ENCODE data around the gene SCAP. TPM values are rescaled to one million over a fixed set of nuclear protein-coding genes. Genes with fewer than 3 reads are reported as not detected.

Gene SCAP
- total and polyA plus RNA-seq, 2 of the 13 experiments (the other 11 are each of a cell fraction or from before 2014, with no cell fraction given) = 40.4 to 53.3 TPM

DNA sequence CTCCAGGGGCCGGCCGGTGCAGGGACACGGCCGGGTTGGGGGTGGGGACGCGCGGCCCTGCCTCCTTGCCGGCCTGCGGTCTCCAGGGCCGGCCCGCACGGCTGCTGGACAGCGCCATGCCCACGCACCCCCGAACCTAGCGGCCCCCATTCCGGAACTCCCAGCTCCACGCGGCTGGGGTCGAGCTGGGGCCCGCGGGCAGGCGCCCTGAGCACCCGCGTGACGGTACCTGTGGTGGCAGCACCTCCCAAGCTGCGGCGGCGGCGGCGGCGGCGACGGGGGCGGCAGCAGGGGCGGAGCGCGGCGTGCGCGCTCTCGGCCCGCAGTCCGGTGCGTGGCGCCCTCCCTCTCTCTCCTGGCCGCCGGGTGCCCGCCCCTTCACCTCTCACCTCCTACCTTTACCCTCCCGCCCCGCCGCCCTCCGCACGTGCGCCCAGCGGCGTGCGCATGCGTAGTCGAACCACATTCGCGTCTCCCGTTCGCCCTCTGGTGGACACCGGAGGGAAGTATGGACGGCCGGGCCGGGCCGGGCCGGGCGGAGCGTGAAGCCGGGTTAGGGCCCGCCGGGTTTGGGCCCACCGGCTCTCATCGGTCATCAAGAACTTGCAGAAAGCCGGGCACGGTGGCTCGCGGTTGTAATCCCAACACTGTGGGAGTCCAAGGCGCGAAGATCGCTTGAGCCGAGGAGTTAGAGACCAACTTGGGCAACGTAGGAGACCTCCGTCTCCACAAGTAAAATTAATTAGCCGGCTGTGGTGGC lies at the start of gene SCAP (continued):
- TF ChIP-seq, protein P1, sequence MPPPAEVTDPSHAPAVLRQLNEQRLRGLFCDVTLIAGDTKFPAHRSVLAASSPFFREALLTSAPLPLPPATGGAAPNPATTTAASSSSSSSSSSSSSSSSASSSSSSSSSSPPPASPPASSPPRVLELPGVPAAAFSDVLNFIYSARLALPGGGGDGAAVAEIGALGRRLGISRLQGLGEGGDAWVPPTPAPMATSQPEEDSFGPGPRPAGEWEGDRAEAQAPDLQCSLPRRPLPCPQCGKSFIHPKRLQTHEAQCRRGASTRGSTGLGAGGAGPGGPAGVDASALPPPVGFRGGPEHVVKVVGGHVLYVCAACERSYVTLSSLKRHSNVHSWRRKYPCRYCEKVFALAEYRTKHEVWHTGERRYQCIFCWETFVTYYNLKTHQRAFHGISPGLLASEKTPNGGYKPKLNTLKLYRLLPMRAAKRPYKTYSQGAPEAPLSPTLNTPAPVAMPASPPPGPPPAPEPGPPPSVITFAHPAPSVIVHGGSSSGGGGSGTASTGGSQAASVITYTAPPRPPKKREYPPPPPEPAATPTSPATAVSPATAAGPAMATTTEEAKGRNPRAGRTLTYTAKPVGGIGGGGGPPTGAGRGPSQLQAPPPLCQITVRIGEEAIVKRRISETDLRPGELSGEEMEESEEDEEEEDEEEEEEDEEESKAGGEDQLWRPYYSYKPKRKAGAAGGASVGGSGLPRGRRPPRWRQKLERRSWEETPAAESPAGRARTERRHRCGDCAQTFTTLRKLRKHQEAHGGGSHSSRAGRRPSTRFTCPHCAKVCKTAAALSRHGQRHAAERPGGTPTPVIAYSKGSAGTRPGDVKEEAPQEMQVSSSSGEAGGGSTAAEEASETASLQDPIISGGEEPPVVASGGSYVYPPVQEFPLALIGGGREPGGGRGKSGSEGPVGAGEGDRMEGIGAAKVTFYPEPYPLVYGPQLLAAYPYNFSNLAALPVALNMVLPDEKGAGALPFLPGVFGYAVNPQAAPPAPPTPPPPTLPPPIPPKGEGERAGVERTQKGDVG (CRISPR knock-in tag; IDR thresholded peaks at IDR 0.05; ENCODE audit: borderline replicate concordance) = no peak
- TF ChIP-seq TBP (CRISPR knock-in tag; IDR thresholded peaks at IDR 0.05) (no peak), SP140L (CRISPR knock-in tag; IDR thresholded peaks at IDR 0.05; ENCODE audit: borderline replicate concordance) (no peak), HIVEP1 (CRISPR knock-in tag; IDR thresholded peaks at IDR 0.05) (no peak; the same call in 1 of the 2 replicates), ZNF343 (CRISPR knock-in tag; IDR thresholded peaks at IDR 0.05) (no peak), CBX2 (IDR thresholded peaks at IDR 0.05; ENCODE audit: low read depth, low read length) (no peak), CBX2 (CRISPR knock-in tag; IDR thresholded peaks at IDR 0.05; ENCODE audit: low read depth) (peak; percentile 40; the same call in 1 of the 2 replicates), ZNF263 (CRISPR knock-in tag; IDR thresholded peaks at IDR 0.05) (no peak), ZNF549 (CRISPR knock-in tag; IDR thresholded peaks at IDR 0.05) (no peak), KLF12 (CRISPR knock-in tag; IDR thresholded peaks at IDR 0.05; ENCODE audit: borderline replicate concordance) (no peak), MEIS1 (CRISPR knock-in tag; IDR thresholded peaks at IDR 0.05; ENCODE audit: borderline replicate concordance) (no peak), ZNF766 (CRISPR knock-in tag; IDR thresholded peaks at IDR 0.05; ENCODE audit: borderline replicate concordance) (no peak), ZNF569 (CRISPR knock-in tag; IDR thresholded peaks at IDR 0.05; ENCODE audit: borderline replicate concordance) (no peak), WIZ (CRISPR knock-in tag; IDR thresholded peaks at IDR 0.05) (no peak), PAX8 (CRISPR knock-in tag; IDR thresholded peaks at IDR 0.05; ENCODE audit: borderline replicate concordance) (no peak), NFE2 (CRISPR knock-in tag; IDR thresholded peaks at IDR 0.05) (no peak), CHD2 (IDR thresholded peaks at IDR 0.05; ENCODE audit: low read depth, low read length) (peak; percentile 75)
- TF ChIP-seq, protein P2, sequence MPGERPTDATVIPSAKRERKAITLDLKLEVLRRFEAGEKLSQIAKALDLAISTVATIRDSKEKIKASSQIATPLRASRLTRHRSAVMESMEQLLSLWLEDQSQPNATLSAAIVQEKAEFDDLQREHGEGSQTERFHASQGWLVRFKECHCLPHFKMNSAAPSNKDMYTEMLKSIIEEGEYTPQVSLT (CRISPR knock-in tag; IDR thresholded peaks at IDR 0.05; ENCODE audit: borderline replicate concordance, low read depth) = peak; percentile 61; the same call in 1 of the 2 replicates
- TF ChIP-seq, protein P3, sequence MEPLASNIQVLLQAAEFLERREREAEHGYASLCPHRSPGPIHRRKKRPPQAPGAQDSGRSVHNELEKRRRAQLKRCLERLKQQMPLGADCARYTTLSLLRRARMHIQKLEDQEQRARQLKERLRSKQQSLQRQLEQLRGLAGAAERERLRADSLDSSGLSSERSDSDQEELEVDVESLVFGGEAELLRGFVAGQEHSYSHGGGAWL (CRISPR knock-in tag; IDR thresholded peaks at IDR 0.05) = peak; percentile 85
- TF ChIP-seq, protein P4, sequence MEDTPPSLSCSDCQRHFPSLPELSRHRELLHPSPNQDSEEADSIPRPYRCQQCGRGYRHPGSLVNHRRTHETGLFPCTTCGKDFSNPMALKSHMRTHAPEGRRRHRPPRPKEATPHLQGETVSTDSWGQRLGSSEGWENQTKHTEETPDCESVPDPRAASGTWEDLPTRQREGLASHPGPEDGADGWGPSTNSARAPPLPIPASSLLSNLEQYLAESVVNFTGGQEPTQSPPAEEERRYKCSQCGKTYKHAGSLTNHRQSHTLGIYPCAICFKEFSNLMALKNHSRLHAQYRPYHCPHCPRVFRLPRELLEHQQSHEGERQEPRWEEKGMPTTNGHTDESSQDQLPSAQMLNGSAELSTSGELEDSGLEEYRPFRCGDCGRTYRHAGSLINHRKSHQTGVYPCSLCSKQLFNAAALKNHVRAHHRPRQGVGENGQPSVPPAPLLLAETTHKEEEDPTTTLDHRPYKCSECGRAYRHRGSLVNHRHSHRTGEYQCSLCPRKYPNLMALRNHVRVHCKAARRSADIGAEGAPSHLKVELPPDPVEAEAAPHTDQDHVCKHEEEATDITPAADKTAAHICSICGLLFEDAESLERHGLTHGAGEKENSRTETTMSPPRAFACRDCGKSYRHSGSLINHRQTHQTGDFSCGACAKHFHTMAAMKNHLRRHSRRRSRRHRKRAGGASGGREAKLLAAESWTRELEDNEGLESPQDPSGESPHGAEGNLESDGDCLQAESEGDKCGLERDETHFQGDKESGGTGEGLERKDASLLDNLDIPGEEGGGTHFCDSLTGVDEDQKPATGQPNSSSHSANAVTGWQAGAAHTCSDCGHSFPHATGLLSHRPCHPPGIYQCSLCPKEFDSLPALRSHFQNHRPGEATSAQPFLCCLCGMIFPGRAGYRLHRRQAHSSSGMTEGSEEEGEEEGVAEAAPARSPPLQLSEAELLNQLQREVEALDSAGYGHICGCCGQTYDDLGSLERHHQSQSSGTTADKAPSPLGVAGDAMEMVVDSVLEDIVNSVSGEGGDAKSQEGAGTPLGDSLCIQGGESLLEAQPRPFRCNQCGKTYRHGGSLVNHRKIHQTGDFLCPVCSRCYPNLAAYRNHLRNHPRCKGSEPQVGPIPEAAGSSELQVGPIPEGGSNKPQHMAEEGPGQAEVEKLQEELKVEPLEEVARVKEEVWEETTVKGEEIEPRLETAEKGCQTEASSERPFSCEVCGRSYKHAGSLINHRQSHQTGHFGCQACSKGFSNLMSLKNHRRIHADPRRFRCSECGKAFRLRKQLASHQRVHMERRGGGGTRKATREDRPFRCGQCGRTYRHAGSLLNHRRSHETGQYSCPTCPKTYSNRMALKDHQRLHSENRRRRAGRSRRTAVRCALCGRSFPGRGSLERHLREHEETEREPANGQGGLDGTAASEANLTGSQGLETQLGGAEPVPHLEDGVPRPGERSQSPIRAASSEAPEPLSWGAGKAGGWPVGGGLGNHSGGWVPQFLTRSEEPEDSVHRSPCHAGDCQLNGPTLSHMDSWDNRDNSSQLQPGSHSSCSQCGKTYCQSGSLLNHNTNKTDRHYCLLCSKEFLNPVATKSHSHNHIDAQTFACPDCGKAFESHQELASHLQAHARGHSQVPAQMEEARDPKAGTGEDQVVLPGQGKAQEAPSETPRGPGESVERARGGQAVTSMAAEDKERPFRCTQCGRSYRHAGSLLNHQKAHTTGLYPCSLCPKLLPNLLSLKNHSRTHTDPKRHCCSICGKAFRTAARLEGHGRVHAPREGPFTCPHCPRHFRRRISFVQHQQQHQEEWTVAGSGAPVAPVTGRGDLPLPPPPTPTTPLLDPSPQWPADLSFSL (CRISPR knock-in tag; IDR thresholded peaks at IDR 0.05) = no peak

All from HepG2 (cell line).